H1 (cell line): ENCODE results near the gene PDF. TPM values are rescaled to one million over a fixed set of nuclear protein-coding genes. Genes with fewer than 3 reads are reported as not detected.
A peak's percentile ranks its signal among the peaks of the same experiment; 100 is the strongest.

ENCODE experiments used
- CTCF ChIA-PET: fragments of 300-600 bp; sonication (Branson Sonifier 250); formaldehyde crosslinking; loops from one replicate; lab custom pipeline; 2021; ENCODE audit not compliant: partially characterized antibody; lab: Charles Lee
- POLR2A ChIA-PET: fragments of 300-600 bp; sonication (Branson Sonifier 250); formaldehyde crosslinking; loops from one replicate; lab custom pipeline; 2021; ENCODE audit warnings: inconsistent platforms; ENCODE audit not compliant: partially characterized antibody; lab: Charles Lee
- DNase-seq, 2 experiments: peaks; one replicate each; pipeline versions ENCODE4 v3.0.0 to v3.0.0-alpha.2; 2010 to 2022; ENCODE audit warnings: low spot score in 2 of 2, low read depth in 1 of 2, mixed read lengths in 1 of 2
- FAIRE-seq: peaks from 2 replicates; lab custom pipeline; 2011; peaks lifted over from hg19 to GRCh38; lab: Jason Lieb, UNC
- H2AFZ ChIP-seq: 2 replicates; pipeline ENCODE4 v1.8.1; 2012; ENCODE audit warnings: low read length, inconsistent platforms
- H2AK5ac ChIP-seq: 2 replicates; pipeline ENCODE4 v1.6.1; 2013; ENCODE audit warnings: low read depth, low read length
- H2BK120ac ChIP-seq: replicated peaks from 2 replicates; pipeline ENCODE3; 2013; ENCODE audit warnings: low read depth, low read length, inconsistent platforms
- H2BK12ac ChIP-seq: 2 replicates; pipeline ENCODE4 v1.6.1; 2013; ENCODE audit warnings: low read depth, low read length
- H2BK15ac ChIP-seq: 2 replicates; pipeline ENCODE4 v1.6.1; 2013; ENCODE audit warnings: low read length
- H2BK20ac ChIP-seq: 2 replicates; pipeline ENCODE4 v1.6.1; 2013; ENCODE audit warnings: low read length
- H2BK5ac ChIP-seq: 2 replicates; pipeline ENCODE4 v1.6.1; 2013; ENCODE audit warnings: low read depth, low read length
- H3K14ac ChIP-seq: 2 replicates; pipeline ENCODE4 v1.6.1; 2013; ENCODE audit warnings: inconsistent platforms; ENCODE audit not compliant: insufficient read length
- H3K18ac ChIP-seq: 2 replicates; pipeline ENCODE4 v1.6.1; 2013; ENCODE audit warnings: low read length; ENCODE audit errors: extremely low read depth
- H3K23ac ChIP-seq: 2 replicates; pipeline ENCODE4 v1.6.1; 2013; ENCODE audit warnings: inconsistent platforms; ENCODE audit not compliant: insufficient read length
- H3K23me2 ChIP-seq: 2 replicates; pipeline ENCODE4 v1.6.1; 2013; ENCODE audit warnings: low read depth, low read length
- H3K27ac ChIP-seq: 2 replicates; pipeline ENCODE4 v1.6.1; 2011; ENCODE audit warnings: low read depth, low read length, inconsistent platforms
- H3K27me3 ChIP-seq, 4 experiments: replicated peaks in 1 of 4; 1 replicate in 1 of 4; 2 replicates in 3 of 4; pipeline versions ENCODE4 v1.6.1 to v1.8.1; 2011 to 2013; ENCODE audit warnings: low read length in 3 of 4, mild to moderate bottlenecking in 3 of 4, inconsistent platforms in 2 of 4, mixed read lengths in 2 of 4, moderate library complexity in 1 of 4; ENCODE audit not compliant: control insufficient read depth in 3 of 4, insufficient read depth in 3 of 4; ENCODE audit errors: extremely low read depth in 1 of 4
- H3K36me3 ChIP-seq, 4 experiments: 2 replicates each; pipeline versions ENCODE4 v1.6.1 to v1.8.1; 2011 to 2013; ENCODE audit warnings: mild to moderate bottlenecking in 4 of 4, low read length in 3 of 4, moderate library complexity in 2 of 4, control low read depth in 1 of 4, inconsistent platforms in 1 of 4; ENCODE audit not compliant: insufficient read depth in 4 of 4, control insufficient read depth in 2 of 4
- H3K4ac ChIP-seq: replicated peaks from 2 replicates; pipeline ENCODE3; 2013; ENCODE audit warnings: low read length, low read depth, mixed read lengths, inconsistent platforms; ENCODE audit not compliant: insufficient read length
- H3K4me1 ChIP-seq, 4 experiments: replicated peaks in 1 of 4; 1 replicate in 1 of 4; 2 replicates in 3 of 4; pipeline versions ENCODE4 v1.6.1 to v1.8.1; 2011 to 2013; ENCODE audit warnings: low read length in 3 of 4, inconsistent platforms in 2 of 4, mixed read lengths in 1 of 4; ENCODE audit not compliant: insufficient read depth in 4 of 4, control insufficient read depth in 3 of 4
- H3K4me2 ChIP-seq, 2 experiments: 2 replicates each; pipeline versions ENCODE4 v1.6.1 to v1.8.1; 2011 to 2013; ENCODE audit warnings: low read depth in 2 of 2, low read length in 2 of 2, control low read depth in 1 of 2, inconsistent platforms in 1 of 2, mild to moderate bottlenecking in 1 of 2; ENCODE audit not compliant: insufficient read depth in 1 of 2
- H3K4me3 ChIP-seq, 4 experiments: fragments of 200-600, 300-600 bp in 1 of 4; sonication (generic), shearing (Covaris generic), sonication (Bioruptor Twin) in 1 of 4; 2 replicates each; pipeline versions ENCODE4 v1.5.1 to v1.8.1; 2011 to 2016; ENCODE audit warnings: low read length in 4 of 4, low read depth in 3 of 4, control low read depth in 2 of 4, inconsistent platforms in 2 of 4, mild to moderate bottlenecking in 2 of 4, mixed read lengths in 1 of 4, moderate library complexity in 1 of 4; ENCODE audit not compliant: insufficient read depth in 2 of 4; ENCODE audit errors: extremely low read depth in 1 of 4
- H3K56ac ChIP-seq: replicated peaks from 2 replicates; pipeline ENCODE3; 2013; ENCODE audit warnings: low read depth, mild to moderate bottlenecking, mixed read lengths, low read length, inconsistent platforms; ENCODE audit not compliant: insufficient read length
- H3K79me1 ChIP-seq: 2 replicates; pipeline ENCODE4 v1.6.1; 2013; ENCODE audit warnings: low read depth, low read length, control low read depth
- H3K79me2 ChIP-seq, 2 experiments: 2 replicates each; pipeline versions ENCODE4 v1.6.1 to v1.8.1; 2012 to 2013; ENCODE audit warnings: low read length in 2 of 2, mild to moderate bottlenecking in 2 of 2, inconsistent platforms in 1 of 2; ENCODE audit not compliant: insufficient read depth in 2 of 2, control insufficient read depth in 1 of 2
- H3K9ac ChIP-seq, 4 experiments: replicated peaks in 1 of 4; 1 replicate in 1 of 4; 2 replicates in 3 of 4; pipeline versions ENCODE4 v1.6.1 to v1.8.1; 2011 to 2013; ENCODE audit warnings: low read depth in 3 of 4, low read length in 3 of 4, control low read depth in 2 of 4, mild to moderate bottlenecking in 2 of 4, moderate library complexity in 2 of 4, inconsistent platforms in 1 of 4; ENCODE audit errors: extremely low read depth in 1 of 4
- H3K9me3 ChIP-seq, 2 experiments: 2 replicates each; pipeline versions ENCODE4 v1.6.1 to v1.8.1; 2012 to 2013; ENCODE audit warnings: mild to moderate bottlenecking in 2 of 2, moderate library complexity in 2 of 2, control low read depth in 1 of 2, inconsistent platforms in 1 of 2, low read depth in 1 of 2, low read length in 1 of 2, mixed read lengths in 1 of 2; ENCODE audit not compliant: insufficient read depth in 2 of 2
- H4K20me1 ChIP-seq, 2 experiments: replicated peaks in 1 of 2; 2 replicates each; pipeline versions ENCODE3 to v1.8.1; 2011 to 2013; ENCODE audit warnings: inconsistent platforms in 2 of 2, low read length in 2 of 2, mild to moderate bottlenecking in 1 of 2; ENCODE audit not compliant: insufficient read depth in 2 of 2, control insufficient read depth in 1 of 2
- H4K5ac ChIP-seq: 2 replicates; pipeline ENCODE4 v1.6.1; 2013; ENCODE audit warnings: low read length, low read depth, mixed read lengths, inconsistent platforms; ENCODE audit not compliant: insufficient read length
- H4K8ac ChIP-seq: 2 replicates; pipeline ENCODE4 v1.8.0; 2013; ENCODE audit warnings: mild to moderate bottlenecking, moderate library complexity, low read length, inconsistent platforms; ENCODE audit not compliant: insufficient read depth; ENCODE audit errors: extremely low read depth
- H4K91ac ChIP-seq: replicated peaks from 2 replicates; pipeline ENCODE3; 2013; ENCODE audit warnings: low read length, mixed read lengths, inconsistent platforms; ENCODE audit not compliant: insufficient read length
- POLR2A ChIP-seq, 2 experiments: IDR thresholded peaks; 1 replicate in 1 of 2; 2 replicates in 1 of 2; pipeline ENCODE4 v1.6.1; 2011; ENCODE audit warnings: low read depth in 2 of 2, low read length in 2 of 2, mild to moderate bottlenecking in 2 of 2; ENCODE audit errors: control extremely low read depth in 1 of 2
- POLR2AphosphoS5 ChIP-seq: IDR thresholded peaks from 2 replicates; pipeline ENCODE4 v1.6.1; 2011; ENCODE audit warnings: low read depth, low read length
- SP4 ChIP-seq: IDR thresholded peaks from 2 replicates; pipeline ENCODE4 v1.6.1; 2012; ENCODE audit warnings: low read length, inconsistent platforms
- WGBS, 2 experiments: shearing (Covaris generic) in 1 of 2; methylation state at CpG; one replicate each; pipeline versions ENCODE4 v1.1.6 to v1.1.7; 2013 to 2015; ENCODE audit warnings: low lambda C conversion rate in 2 of 2, mixed read lengths in 2 of 2, inconsistent platforms in 1 of 2, low coverage in 1 of 2, missing lambda C conversion rate in 1 of 2; ENCODE audit not compliant: insufficient replicate concordance in 2 of 2, insufficient coverage in 1 of 2, insufficient read length in 1 of 2; ENCODE audit errors: extremely low coverage in 1 of 2, missing lambda C conversion rate in 1 of 2; 5-methylcytosine and 5-hydroxymethylcytosine counted together
- polyA plus RNA-seq, 7 experiments: library from polyadenylated mRNA; depleted of rRNA in 3 of 7; stranded (reverse) in 5 of 7; unstranded in 2 of 7; fragments of >200 nt in 5 of 7; fragments of 200-250 nt in 2 of 7; gene quantifications; 1 replicate in 5 of 7; 2 replicates in 1 of 7; 4 replicates in 1 of 7; pipeline versions ENCODE4 v1.2.1 to v1.2.3, GENCODE V29; 2011 to 2013; ENCODE audit warnings: missing spikeins in 2 of 7, mixed read lengths in 2 of 7
- total RNA-seq: library from RNA; stranded (reverse); fragmentation: NEBNext Ultra II Directional; extraction: Animal tissue kit (Norgen Biotek cat#: 25700); gene quantifications from 2 replicates; pipeline ENCODE4 v1.2.1, GENCODE V29; 2021
- TF ChIP-seq, protein P1 (sequence below): IDR thresholded peaks from 2 replicates; pipeline ENCODE4 v1.6.1; 2012; ENCODE audit warnings: low read length, inconsistent platforms

Gene PDF
- total and polyA plus RNA-seq, 2 of the 8 experiments (the other 6 are each of a cell fraction or from before 2014, with no cell fraction given), result 17.7 to 23.9 TPM

DNA sequence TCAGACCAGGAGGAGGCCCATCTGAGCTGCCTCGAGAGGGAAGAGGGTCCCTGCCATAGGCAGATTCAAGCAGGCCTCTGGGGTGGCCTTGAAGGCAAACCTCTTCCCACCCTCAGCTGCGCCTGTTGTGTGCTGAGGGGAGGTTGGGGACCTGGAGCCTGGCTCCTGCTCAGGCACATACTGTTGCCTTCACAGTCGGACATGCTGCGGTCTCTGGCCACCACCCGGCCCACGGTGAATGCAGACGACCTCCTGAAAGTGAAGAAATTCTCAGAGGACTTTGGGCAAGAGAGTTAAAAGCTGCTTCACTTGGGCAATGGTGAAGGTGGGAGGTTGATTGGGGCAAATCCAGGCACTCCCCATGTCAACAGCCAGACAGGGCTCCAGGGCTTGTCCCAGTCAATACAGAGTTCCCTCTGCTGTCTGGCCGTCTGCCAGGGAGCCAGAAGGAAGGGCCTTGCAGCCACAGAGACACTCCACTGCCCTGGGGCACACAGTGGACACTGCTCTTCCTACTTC, 6.3 kb downstream of the PDF start:
- H4K5ac ChIP-seq, result no peak overlapping the region
- DNase-seq (no peak), FAIRE-seq (no peak)
- POLR2A ChIA-PET, result interaction anchor here (24.8 to 29.8 kb wide), 2 partner anchors 3 to 13 kb away, joined by 497 read pairs; partner anchors contain the start of genes COG8, NIP7, PDF and TMED6
- H3K27ac ChIP-seq, result no peak overlapping the region
- H4K8ac ChIP-seq, result no peak overlapping the region; the same call in 1 of the 2 replicates
- no peak overlapping the region for H3K56ac ChIP-seq
- 93% methylated on average over 8 of the region's 8 CpGs; no CpG with 5 or more reads in 1 of the 2 experiments for WGBS, 2 experiments
- H3K23me2 ChIP-seq, result peaks cover 3% of the 10 kb centered on the region; the same call in 1 of the 2 replicates
- no peak overlapping the region for H3K4ac ChIP-seq
- H3K14ac ChIP-seq, result no peak overlapping the region
- no peak overlapping the region for H2BK12ac ChIP-seq
- no peak overlapping the region for H3K18ac ChIP-seq
- CTCF ChIA-PET, result interaction anchor here (0.6 to 3.4 kb wide), 3 partner anchors 15 to 1110 kb away, joined by 3 to 10 read pairs (median 3); partner anchors contain the start of genes COG8 and NIP7
- H3K4me2 ChIP-seq, result no peak overlapping the region
- H3K23ac ChIP-seq, result no peak overlapping the region
- H2BK20ac ChIP-seq, result no peak overlapping the region
- H2BK120ac ChIP-seq, result no peak overlapping the region
- H3K4me3 ChIP-seq, result no peak overlapping the region
- H3K9ac ChIP-seq, result no peak overlapping the region; a peak in 1 of 7 replicates
- H2AK5ac ChIP-seq, result no peak overlapping the region
- H3K27me3 ChIP-seq, result no peaks in the 10 kb centered on the region
- peaks cover 16% of the 10 kb centered on the region for H3K79me1 ChIP-seq
- no peak overlapping the region for H4K91ac ChIP-seq
- H2AFZ ChIP-seq, result no peak overlapping the region
- no peak overlapping the region for H2BK5ac ChIP-seq
- no peak overlapping the region for H2BK15ac ChIP-seq
- no peaks in the 10 kb centered on the region for H3K9me3 ChIP-seq
- H3K79me2 ChIP-seq, result peaks cover 4 to 58% of the 10 kb centered on the region in 2 experiments
- H4K20me1 ChIP-seq, result peaks cover 13 to 41% of the 10 kb centered on the region in 2 experiments
- TF ChIP-seq SP4, result no peak
- TF ChIP-seq POLR2AphosphoS5, result peak; percentile 30; the same call in 1 of the 2 replicates
- TF ChIP-seq, protein P1, sequence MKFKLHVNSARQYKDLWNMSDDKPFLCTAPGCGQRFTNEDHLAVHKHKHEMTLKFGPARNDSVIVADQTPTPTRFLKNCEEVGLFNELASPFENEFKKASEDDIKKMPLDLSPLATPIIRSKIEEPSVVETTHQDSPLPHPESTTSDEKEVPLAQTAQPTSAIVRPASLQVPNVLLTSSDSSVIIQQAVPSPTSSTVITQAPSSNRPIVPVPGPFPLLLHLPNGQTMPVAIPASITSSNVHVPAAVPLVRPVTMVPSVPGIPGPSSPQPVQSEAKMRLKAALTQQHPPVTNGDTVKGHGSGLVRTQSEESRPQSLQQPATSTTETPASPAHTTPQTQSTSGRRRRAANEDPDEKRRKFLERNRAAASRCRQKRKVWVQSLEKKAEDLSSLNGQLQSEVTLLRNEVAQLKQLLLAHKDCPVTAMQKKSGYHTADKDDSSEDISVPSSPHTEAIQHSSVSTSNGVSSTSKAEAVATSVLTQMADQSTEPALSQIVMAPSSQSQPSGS, result no peak
- 0 out of 3 replicates have a peak, but pooled peaks of 1 of the 2 experiments have one; percentile 48 for TF ChIP-seq POLR2A (IDR thresholded peaks at IDR 0.05; ENCODE audit: control extremely low read depth in 1 of 2, low read depth in 2 of 2, low read length in 2 of 2)
- TF ChIP-seq, all 59 proteins: peak for 2
- Histone ChIP-seq H3K36me3 (peaks cover 25 to 93% (median 53%) of the 10 kb centered on the region in 4 experiments), H3K4me1 (peaks cover 5 to 9% (median 7%) of the 10 kb centered on the region in 4 experiments)
